Measurements from ENCODE around the gene ESPN. TPM values are rescaled to one million over a fixed set of nuclear protein-coding genes. Genes with fewer than 3 reads are reported as not detected.

ESPN gene
- total and polyA plus RNA-seq, 2 of the 8 experiments (the other 6 are each of a cell fraction or from before 2014, with no cell fraction given) = 5.2 to 16.3 TPM

DNA sequence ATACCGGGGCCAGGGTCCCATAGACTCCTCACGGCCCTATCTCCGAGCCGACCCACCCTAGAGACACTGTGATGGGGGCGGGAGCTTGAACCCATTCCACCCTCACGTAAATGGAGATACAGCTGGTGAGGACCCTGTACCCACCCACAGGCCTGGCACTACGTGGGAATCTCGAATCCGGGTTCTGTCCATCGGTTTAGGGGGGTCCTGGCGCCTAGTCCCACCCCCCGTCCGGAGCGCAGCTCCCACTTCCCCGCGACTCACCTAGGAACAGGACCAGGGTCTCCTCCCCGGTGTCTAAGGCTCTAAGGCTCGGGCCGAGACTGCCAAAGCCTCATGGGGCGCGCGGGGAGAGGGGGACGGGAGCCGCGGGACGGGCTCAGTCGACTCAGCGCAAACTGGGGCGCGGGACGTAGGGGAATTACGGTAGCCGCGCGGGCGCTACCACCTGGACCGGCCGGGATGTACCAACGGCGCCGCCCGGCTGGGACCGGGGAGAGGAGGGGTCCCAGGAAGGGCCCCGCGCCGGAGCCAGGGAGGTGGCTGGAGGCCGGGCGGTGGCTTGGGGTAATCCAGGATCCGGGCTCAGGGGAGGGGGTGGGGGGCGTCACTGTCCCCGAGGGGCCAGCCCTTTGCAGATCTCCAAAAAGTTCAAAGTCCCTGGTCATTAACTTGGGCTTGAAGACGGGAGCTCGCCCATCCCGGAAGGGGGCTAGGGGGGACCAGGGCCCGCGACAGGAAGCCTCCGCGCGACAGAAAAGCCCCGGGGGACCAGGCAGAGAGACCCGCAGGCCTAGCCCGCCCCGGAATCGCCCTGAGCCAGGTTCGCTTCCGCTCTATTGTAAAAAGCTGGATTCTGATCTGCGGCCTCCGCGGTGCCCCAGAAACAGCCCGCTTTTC lies 65.9 kb downstream of the ESPN start (continued):
- TF ChIP-seq RBBP5 (IDR thresholded peaks at IDR 0.05; ENCODE audit: borderline replicate concordance, low read depth, low read length) = peak; percentile 54; the same call in 1 of the 2 replicates
- no peak for TF ChIP-seq JUN (IDR thresholded peaks at IDR 0.05; ENCODE audit: low read depth, low read length)
- peak; percentile 34 for TF ChIP-seq PHF8 (conservative IDR thresholded peaks at IDR 0.05; ENCODE audit: low read depth, low read length)
- no peak for TF ChIP-seq SRF (IDR thresholded peaks at IDR 0.05; ENCODE audit: low read depth, low read length)
- TF ChIP-seq HDAC6 (IDR thresholded peaks at IDR 0.05; ENCODE audit: low read depth, low read length) = no peak
- no peak for TF ChIP-seq TBP (IDR thresholded peaks at IDR 0.05; ENCODE audit: low read depth, low read length)
- TF ChIP-seq EGR1 (IDR thresholded peaks at IDR 0.05; ENCODE audit: borderline replicate concordance, low read depth, low read length) = no peak
- no peak for TF ChIP-seq GTF2F1 (IDR thresholded peaks at IDR 0.05; ENCODE audit: borderline replicate concordance, low read depth, low read length)
- TF ChIP-seq, protein P1, sequence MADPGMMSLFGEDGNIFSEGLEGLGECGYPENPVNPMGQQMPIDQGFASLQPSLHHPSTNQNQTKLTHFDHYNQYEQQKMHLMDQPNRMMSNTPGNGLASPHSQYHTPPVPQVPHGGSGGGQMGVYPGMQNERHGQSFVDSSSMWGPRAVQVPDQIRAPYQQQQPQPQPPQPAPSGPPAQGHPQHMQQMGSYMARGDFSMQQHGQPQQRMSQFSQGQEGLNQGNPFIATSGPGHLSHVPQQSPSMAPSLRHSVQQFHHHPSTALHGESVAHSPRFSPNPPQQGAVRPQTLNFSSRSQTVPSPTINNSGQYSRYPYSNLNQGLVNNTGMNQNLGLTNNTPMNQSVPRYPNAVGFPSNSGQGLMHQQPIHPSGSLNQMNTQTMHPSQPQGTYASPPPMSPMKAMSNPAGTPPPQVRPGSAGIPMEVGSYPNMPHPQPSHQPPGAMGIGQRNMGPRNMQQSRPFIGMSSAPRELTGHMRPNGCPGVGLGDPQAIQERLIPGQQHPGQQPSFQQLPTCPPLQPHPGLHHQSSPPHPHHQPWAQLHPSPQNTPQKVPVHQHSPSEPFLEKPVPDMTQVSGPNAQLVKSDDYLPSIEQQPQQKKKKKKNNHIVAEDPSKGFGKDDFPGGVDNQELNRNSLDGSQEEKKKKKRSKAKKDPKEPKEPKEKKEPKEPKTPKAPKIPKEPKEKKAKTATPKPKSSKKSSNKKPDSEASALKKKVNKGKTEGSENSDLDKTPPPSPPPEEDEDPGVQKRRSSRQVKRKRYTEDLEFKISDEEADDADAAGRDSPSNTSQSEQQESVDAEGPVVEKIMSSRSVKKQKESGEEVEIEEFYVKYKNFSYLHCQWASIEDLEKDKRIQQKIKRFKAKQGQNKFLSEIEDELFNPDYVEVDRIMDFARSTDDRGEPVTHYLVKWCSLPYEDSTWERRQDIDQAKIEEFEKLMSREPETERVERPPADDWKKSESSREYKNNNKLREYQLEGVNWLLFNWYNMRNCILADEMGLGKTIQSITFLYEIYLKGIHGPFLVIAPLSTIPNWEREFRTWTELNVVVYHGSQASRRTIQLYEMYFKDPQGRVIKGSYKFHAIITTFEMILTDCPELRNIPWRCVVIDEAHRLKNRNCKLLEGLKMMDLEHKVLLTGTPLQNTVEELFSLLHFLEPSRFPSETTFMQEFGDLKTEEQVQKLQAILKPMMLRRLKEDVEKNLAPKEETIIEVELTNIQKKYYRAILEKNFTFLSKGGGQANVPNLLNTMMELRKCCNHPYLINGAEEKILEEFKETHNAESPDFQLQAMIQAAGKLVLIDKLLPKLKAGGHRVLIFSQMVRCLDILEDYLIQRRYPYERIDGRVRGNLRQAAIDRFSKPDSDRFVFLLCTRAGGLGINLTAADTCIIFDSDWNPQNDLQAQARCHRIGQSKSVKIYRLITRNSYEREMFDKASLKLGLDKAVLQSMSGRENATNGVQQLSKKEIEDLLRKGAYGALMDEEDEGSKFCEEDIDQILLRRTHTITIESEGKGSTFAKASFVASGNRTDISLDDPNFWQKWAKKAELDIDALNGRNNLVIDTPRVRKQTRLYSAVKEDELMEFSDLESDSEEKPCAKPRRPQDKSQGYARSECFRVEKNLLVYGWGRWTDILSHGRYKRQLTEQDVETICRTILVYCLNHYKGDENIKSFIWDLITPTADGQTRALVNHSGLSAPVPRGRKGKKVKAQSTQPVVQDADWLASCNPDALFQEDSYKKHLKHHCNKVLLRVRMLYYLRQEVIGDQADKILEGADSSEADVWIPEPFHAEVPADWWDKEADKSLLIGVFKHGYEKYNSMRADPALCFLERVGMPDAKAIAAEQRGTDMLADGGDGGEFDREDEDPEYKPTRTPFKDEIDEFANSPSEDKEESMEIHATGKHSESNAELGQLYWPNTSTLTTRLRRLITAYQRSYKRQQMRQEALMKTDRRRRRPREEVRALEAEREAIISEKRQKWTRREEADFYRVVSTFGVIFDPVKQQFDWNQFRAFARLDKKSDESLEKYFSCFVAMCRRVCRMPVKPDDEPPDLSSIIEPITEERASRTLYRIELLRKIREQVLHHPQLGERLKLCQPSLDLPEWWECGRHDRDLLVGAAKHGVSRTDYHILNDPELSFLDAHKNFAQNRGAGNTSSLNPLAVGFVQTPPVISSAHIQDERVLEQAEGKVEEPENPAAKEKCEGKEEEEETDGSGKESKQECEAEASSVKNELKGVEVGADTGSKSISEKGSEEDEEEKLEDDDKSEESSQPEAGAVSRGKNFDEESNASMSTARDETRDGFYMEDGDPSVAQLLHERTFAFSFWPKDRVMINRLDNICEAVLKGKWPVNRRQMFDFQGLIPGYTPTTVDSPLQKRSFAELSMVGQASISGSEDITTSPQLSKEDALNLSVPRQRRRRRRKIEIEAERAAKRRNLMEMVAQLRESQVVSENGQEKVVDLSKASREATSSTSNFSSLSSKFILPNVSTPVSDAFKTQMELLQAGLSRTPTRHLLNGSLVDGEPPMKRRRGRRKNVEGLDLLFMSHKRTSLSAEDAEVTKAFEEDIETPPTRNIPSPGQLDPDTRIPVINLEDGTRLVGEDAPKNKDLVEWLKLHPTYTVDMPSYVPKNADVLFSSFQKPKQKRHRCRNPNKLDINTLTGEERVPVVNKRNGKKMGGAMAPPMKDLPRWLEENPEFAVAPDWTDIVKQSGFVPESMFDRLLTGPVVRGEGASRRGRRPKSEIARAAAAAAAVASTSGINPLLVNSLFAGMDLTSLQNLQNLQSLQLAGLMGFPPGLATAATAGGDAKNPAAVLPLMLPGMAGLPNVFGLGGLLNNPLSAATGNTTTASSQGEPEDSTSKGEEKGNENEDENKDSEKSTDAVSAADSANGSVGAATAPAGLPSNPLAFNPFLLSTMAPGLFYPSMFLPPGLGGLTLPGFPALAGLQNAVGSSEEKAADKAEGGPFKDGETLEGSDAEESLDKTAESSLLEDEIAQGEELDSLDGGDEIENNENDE (IDR thresholded peaks at IDR 0.05; ENCODE audit: insufficient replicate concordance, low read length) = peak; percentile 100
- peak; percentile 26; the same call in 1 of the 2 replicates for TF ChIP-seq TAF1 (IDR thresholded peaks at IDR 0.05; ENCODE audit: low read depth, low read length)

All from H1 (cell line).